ENCODE measurements around the gene PHIP. TPM values are rescaled to one million over a fixed set of nuclear protein-coding genes. Genes with fewer than 3 reads are reported as not detected.

The PHIP gene
- total RNA-seq, 1 donor from 2014 or later: 42.4 TPM

GRCh38 chr6:79009819-79010218 is 68.2 kb downstream of the PHIP start:
- H3K4me1 Mint-ChIP-seq (ENCODE audit: unreplicated experiment): no peaks in the 10 kb centered on the region
- TF ChIP-seq CTCF (IDR thresholded peaks at IDR 0.05; ENCODE audit: unreplicated experiment): no peak
- H3K27ac Mint-ChIP-seq (ENCODE audit: unreplicated experiment): no peak overlapping the region
- no peak for DNase-seq (ENCODE audit: low spot score)
- no peak overlapping the region for H3K4me3 Mint-ChIP-seq (ENCODE audit: unreplicated experiment)
- H3K36me3 Mint-ChIP-seq (ENCODE audit: low read depth, unreplicated experiment): peaks cover under 1% of the 10 kb centered on the region
- no peaks in the 10 kb centered on the region for H3K9me3 Mint-ChIP-seq (ENCODE audit: unreplicated experiment)
- H3K27me3 Mint-ChIP-seq (ENCODE audit: unreplicated experiment): peaks cover 2% of the 10 kb centered on the region

- H3K27me3 Mint-ChIP-seq (ENCODE audit: unreplicated experiment): peaks cover 2% of the 10 kb centered on the region
- DNase-seq (ENCODE audit: low spot score): no peak
- no peak for TF ChIP-seq CTCF (IDR thresholded peaks at IDR 0.05; ENCODE audit: unreplicated experiment)
- H3K27ac Mint-ChIP-seq (ENCODE audit: unreplicated experiment): no peak overlapping the region
- H3K36me3 Mint-ChIP-seq (ENCODE audit: low read depth, unreplicated experiment): no peaks in the 10 kb centered on the region
- no peaks in the 10 kb centered on the region for H3K9me3 Mint-ChIP-seq (ENCODE audit: unreplicated experiment)
- no peaks in the 10 kb centered on the region for H3K4me1 Mint-ChIP-seq (ENCODE audit: unreplicated experiment)
- H3K4me3 Mint-ChIP-seq (ENCODE audit: unreplicated experiment): no peak overlapping the region
Observed at GRCh38 chr6:79005497-79005896, 72.6 kb downstream of the PHIP start.

GRCh38 chr6:79005024-79005423 is 73.0 kb downstream of the PHIP start:
- Mint-ChIP-seq H3K27ac (ENCODE audit: unreplicated experiment) (no peak overlapping the region), H3K4me3 (ENCODE audit: unreplicated experiment) (no peak overlapping the region), H3K4me1 (ENCODE audit: unreplicated experiment) (no peaks in the 10 kb centered on the region), H3K27me3 (ENCODE audit: unreplicated experiment) (peaks cover 2% of the 10 kb centered on the region), H3K9me3 (ENCODE audit: unreplicated experiment) (no peaks in the 10 kb centered on the region), H3K36me3 (ENCODE audit: low read depth, unreplicated experiment) (no peaks in the 10 kb centered on the region)
- DNase-seq (ENCODE audit: low spot score): no peak
- TF ChIP-seq CTCF (IDR thresholded peaks at IDR 0.05; ENCODE audit: unreplicated experiment): no peak

- H3K4me3 Mint-ChIP-seq (ENCODE audit: unreplicated experiment): no peak overlapping the region
- H3K27ac Mint-ChIP-seq (ENCODE audit: unreplicated experiment): no peak overlapping the region
- H3K27me3 Mint-ChIP-seq (ENCODE audit: unreplicated experiment): no peaks in the 10 kb centered on the region
- H3K36me3 Mint-ChIP-seq (ENCODE audit: low read depth, unreplicated experiment): no peaks in the 10 kb centered on the region
- no peaks in the 10 kb centered on the region for H3K4me1 Mint-ChIP-seq (ENCODE audit: unreplicated experiment)
- DNase-seq (ENCODE audit: low spot score): no peak
- TF ChIP-seq CTCF (IDR thresholded peaks at IDR 0.05; ENCODE audit: unreplicated experiment): no peak
- H3K9me3 Mint-ChIP-seq (ENCODE audit: unreplicated experiment): no peaks in the 10 kb centered on the region
Observed at GRCh38 chr6:79004239-79004638, 73.8 kb downstream of the PHIP start.

- Mint-ChIP-seq H3K4me3 (ENCODE audit: unreplicated experiment) (no peak overlapping the region), H3K27ac (ENCODE audit: unreplicated experiment) (no peak overlapping the region), H3K9me3 (ENCODE audit: unreplicated experiment) (no peaks in the 10 kb centered on the region), H3K27me3 (ENCODE audit: unreplicated experiment) (no peaks in the 10 kb centered on the region), H3K36me3 (ENCODE audit: low read depth, unreplicated experiment) (peaks cover 13% of the 10 kb centered on the region), H3K4me1 (ENCODE audit: unreplicated experiment) (no peaks in the 10 kb centered on the region)
- no peak for TF ChIP-seq CTCF (IDR thresholded peaks at IDR 0.05; ENCODE audit: unreplicated experiment)
- no peak for DNase-seq (ENCODE audit: low spot score)
Observed at GRCh38 chr6:79001415-79001814, 76.6 kb downstream of the PHIP start.

Data from endothelial cell (in vitro differentiated cells).